Epithelial cell of proximal tubule (primary cell): Measurements from ENCODE around the gene SERPIND1. TPM values are rescaled to one million over a fixed set of nuclear protein-coding genes. Genes with fewer than 3 reads are reported as not detected.

ENCODE experiments used
- DNase-seq: peaks from one replicate; pipeline ENCODE4 v3.0.0-alpha.2; 2011; ENCODE audit warnings: low read depth
- H3K4me3 ChIP-seq: 2 replicates; pipeline ENCODE4 v1.5.1; 2011; ENCODE audit warnings: low read depth, mild to moderate bottlenecking, low read length
- total RNA-seq: library from RNA; depleted of rRNA; stranded (reverse); fragments of >200 nt; gene quantifications from 2 replicates; pipeline ENCODE4 v1.2.3, GENCODE V29; 2015
- TF ChIP-seq, protein P1 (sequence below): conservative IDR thresholded peaks from 2 replicates; pipeline ENCODE4 v1.5.1; 2012; ENCODE audit warnings: low read depth, mild to moderate bottlenecking, low read length

Gene SERPIND1
- total RNA-seq, 1 donor from 2014 or later, result not detected

GRCh38 chr22:20752873-20753272 is 21.0 kb upstream of the SERPIND1 start:
- no peak for DNase-seq
- no peak overlapping the region for H3K4me3 ChIP-seq
- TF ChIP-seq, protein P1, sequence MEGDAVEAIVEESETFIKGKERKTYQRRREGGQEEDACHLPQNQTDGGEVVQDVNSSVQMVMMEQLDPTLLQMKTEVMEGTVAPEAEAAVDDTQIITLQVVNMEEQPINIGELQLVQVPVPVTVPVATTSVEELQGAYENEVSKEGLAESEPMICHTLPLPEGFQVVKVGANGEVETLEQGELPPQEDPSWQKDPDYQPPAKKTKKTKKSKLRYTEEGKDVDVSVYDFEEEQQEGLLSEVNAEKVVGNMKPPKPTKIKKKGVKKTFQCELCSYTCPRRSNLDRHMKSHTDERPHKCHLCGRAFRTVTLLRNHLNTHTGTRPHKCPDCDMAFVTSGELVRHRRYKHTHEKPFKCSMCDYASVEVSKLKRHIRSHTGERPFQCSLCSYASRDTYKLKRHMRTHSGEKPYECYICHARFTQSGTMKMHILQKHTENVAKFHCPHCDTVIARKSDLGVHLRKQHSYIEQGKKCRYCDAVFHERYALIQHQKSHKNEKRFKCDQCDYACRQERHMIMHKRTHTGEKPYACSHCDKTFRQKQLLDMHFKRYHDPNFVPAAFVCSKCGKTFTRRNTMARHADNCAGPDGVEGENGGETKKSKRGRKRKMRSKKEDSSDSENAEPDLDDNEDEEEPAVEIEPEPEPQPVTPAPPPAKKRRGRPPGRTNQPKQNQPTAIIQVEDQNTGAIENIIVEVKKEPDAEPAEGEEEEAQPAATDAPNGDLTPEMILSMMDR, result no peak

- DNase-seq, result no peak
- H3K4me3 ChIP-seq, result no peak overlapping the region
- TF ChIP-seq, protein P1, result no peak
Measured at GRCh38 chr22:20756846-20757245, 17.1 kb upstream of the SERPIND1 start.

- TF ChIP-seq, protein P1, result no peak
- H3K4me3 ChIP-seq, result no peak overlapping the region
- no peak for DNase-seq
Measured at GRCh38 chr22:20758688-20759087, 15.2 kb upstream of the SERPIND1 start.

DNA sequence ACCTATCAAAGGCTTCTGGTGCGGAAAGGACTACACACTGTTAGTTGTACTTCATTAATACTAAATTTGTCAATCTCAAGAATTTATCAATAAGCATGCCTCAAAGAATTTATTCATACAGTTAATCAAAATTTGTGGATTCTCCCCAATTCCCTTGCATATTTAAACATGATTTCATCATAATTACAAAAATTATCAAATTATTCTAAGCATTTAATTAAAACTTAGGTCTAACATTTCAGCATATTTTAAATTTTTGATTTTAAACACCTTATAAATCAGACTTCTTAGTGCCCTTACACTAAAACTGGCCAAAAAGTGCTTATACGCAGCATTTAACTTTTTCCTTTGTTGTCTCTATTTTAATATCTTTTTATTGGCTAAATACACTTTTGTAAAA is 13.8 kb upstream of the SERPIND1 start:
- TF ChIP-seq, protein P1, result no peak
- DNase-seq, result no peak
- no peak overlapping the region for H3K4me3 ChIP-seq

- TF ChIP-seq, protein P1, result no peak
- no peak for DNase-seq
- no peak overlapping the region for H3K4me3 ChIP-seq
Measured at GRCh38 chr22:20761536-20761935, 12.4 kb upstream of the SERPIND1 start.

- no peak overlapping the region for H3K4me3 ChIP-seq
- DNase-seq, result no peak
- TF ChIP-seq, protein P1, result no peak
Measured at GRCh38 chr22:20762233-20762796, 11.6 kb upstream of the SERPIND1 start.
